Thoracic aorta (tissue), 2 donors: ENCODE results near the gene COX17. TPM values are rescaled to one million over a fixed set of nuclear protein-coding genes. Genes with fewer than 3 reads are reported as not detected.
A peak's percentile ranks its signal among the peaks of the same experiment; 100 is the strongest.

ENCODE experiments used
- ATAC-seq: fragments of 150-250 bp; one replicate; pipeline ENCODE4 v1.8.0; 2017; ENCODE audit warnings: low read depth; ENCODE audit not compliant: insufficient number of reproducible peaks, low FRiP score
- DNase-seq: peaks from one replicate; pipeline ENCODE4 v3.0.0-alpha.2; 2020; ENCODE audit warnings: low spot score
- H3K27ac ChIP-seq, 2 donors: fragments of 200-600 bp; sonication (generic); 1 replicate in 1 of 2; 2 replicates in 1 of 2; pipeline ENCODE4 v1.5.1; 2016; ENCODE audit warnings: mild to moderate bottlenecking in 2 of 2, moderate library complexity in 2 of 2
- H3K27me3 ChIP-seq: fragments of 200-600 bp; sonication (generic); replicated peaks from 2 replicates; pipeline ENCODE4 v1.6.0; 2016; ENCODE audit warnings: mild to moderate bottlenecking; ENCODE audit not compliant: insufficient read depth
- H3K36me3 ChIP-seq: fragments of 200-600 bp; sonication (generic); one replicate; pipeline ENCODE4 v1.5.1; 2016
- H3K4me1 ChIP-seq, 2 donors: fragments of 200-600 bp; sonication (generic); 1 replicate in 1 of 2; 2 replicates in 1 of 2; pipeline versions ENCODE4 v1.5.1 to v1.6.0; 2016; ENCODE audit warnings: low read depth in 2 of 2, mild to moderate bottlenecking in 1 of 2; ENCODE audit not compliant: control insufficient read depth in 1 of 2
- H3K4me3 ChIP-seq: fragments of 200-600 bp; sonication (generic); 2 replicates; pipeline ENCODE4 v1.5.1; 2016; ENCODE audit warnings: mild to moderate bottlenecking
- H3K9me3 ChIP-seq: fragments of 200-600 bp; sonication (generic); 2 replicates; pipeline ENCODE4 v1.5.1; 2016
- CTCF ChIP-seq: fragments of 200-600 bp; sonication (generic); IDR thresholded peaks from one replicate; pipeline ENCODE4 v1.5.1; 2019; ENCODE audit warnings: antibody characterized with exemption
- total RNA-seq, 2 donors: library from RNA; depleted of rRNA; stranded (reverse); fragments of >200 nt; gene quantifications; one replicate each; pipeline versions ENCODE4 v1.1.0 to v1.2.3, GENCODE V29; 2016

Gene COX17
- total RNA-seq, 2 donors from 2014 or later, result 15.2 to 51.3 TPM

- peak overlapping the region in 1 of 2 donors; percentile 24 for H3K27ac ChIP-seq
These were observed 3.3 kb downstream of the COX17 start for GRCh38 chr3:119673875-119674274.

GRCh38 chr3:119672776-119673175 lies 4.4 kb downstream of the COX17 start:
- Histone ChIP-seq H3K4me1 (peaks cover 26 to 36% of the 10 kb centered on the region in 2 donors), H3K9me3 (no peaks in the 10 kb centered on the region), H3K36me3 (peaks cover 12% of the 10 kb centered on the region), H3K4me3 (no peak overlapping the region), H3K27ac (peak overlapping the region in 1 of 2 donors; percentile 24), H3K27me3 (no peaks in the 10 kb centered on the region)
- DNase-seq, result no peak
- TF ChIP-seq CTCF, result no peak
- no peak for ATAC-seq

More at GRCh38 chr3:119673875-119674274, 3.3 kb downstream of the COX17 start:
- no peaks in the 10 kb centered on the region for H3K9me3 ChIP-seq
- TF ChIP-seq CTCF, result no peak
- H3K27me3 ChIP-seq, result no peaks in the 10 kb centered on the region
- H3K36me3 ChIP-seq, result peaks cover 12% of the 10 kb centered on the region
- H3K4me3 ChIP-seq, result no peak overlapping the region
- DNase-seq (no peak), ATAC-seq (no peak)
- peaks cover 25 to 38% of the 10 kb centered on the region in 2 donors for H3K4me1 ChIP-seq

- no peak for ATAC-seq
- H3K9me3 ChIP-seq, result no peaks in the 10 kb centered on the region
- no peaks in the 10 kb centered on the region for H3K27me3 ChIP-seq
- no peak for TF ChIP-seq CTCF
- H3K36me3 ChIP-seq, result peaks cover 12% of the 10 kb centered on the region
- DNase-seq, result no peak
- H3K27ac ChIP-seq, result peak overlapping the region; percentile 6 to 45
- peaks cover 13 to 31% of the 10 kb centered on the region in 2 donors for H3K4me1 ChIP-seq
- H3K4me3 ChIP-seq, result no peak overlapping the region
These were observed 7.2 kb downstream of the COX17 start for GRCh38 chr3:119669906-119670570.

GRCh38 chr3:119665954-119666559 lies 11.1 kb downstream of the COX17 start:
- Histone ChIP-seq H3K9me3 (no peaks in the 10 kb centered on the region), H3K27ac (peak overlapping the region; percentile 10 to 45), H3K36me3 (no peaks in the 10 kb centered on the region), H3K4me1 (peaks cover 13 to 44% of the 10 kb centered on the region in 2 donors), H3K4me3 (no peak overlapping the region), H3K27me3 (no peaks in the 10 kb centered on the region)
- ATAC-seq (peak; percentile 65), DNase-seq (no peak)
- no peak for TF ChIP-seq CTCF

DNA sequence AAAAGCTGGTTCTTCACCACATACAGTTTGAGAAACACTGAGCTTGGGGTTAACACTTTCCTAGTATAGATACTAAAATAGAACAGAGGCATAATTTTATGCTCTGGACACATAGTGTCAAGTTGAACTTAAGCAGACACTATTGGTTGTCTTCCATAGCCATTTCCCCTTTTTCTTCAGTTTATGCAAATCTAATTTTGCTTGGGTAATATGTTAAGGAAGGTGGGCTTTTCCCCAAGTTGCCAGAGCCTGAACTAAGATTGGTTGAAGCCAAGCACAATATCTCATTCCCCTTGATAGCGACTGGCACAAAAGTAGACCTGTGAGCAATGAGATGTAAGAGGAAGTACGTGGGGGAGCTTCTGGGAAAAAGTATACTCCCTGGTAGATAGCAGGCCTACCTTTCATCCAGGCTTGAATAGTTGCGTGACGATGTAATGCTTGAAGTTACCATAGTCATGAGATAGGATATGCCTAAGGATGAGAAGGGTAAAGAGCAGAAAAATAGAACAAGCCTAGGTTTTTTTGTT lies 12.3 kb downstream of the COX17 start:
- Histone ChIP-seq H3K4me3 (no peak overlapping the region), H3K27ac (peak overlapping the region; percentile 10 to 45), H3K9me3 (no peaks in the 10 kb centered on the region), H3K36me3 (no peaks in the 10 kb centered on the region), H3K4me1 (peaks cover 19 to 49% of the 10 kb centered on the region in 2 donors), H3K27me3 (no peaks in the 10 kb centered on the region)
- no peak for TF ChIP-seq CTCF
- DNase-seq, result no peak
- ATAC-seq, result no peak
